Ascending aorta (tissue), 2 donors: ENCODE results near the gene ADGRB2. TPM values are rescaled to one million over a fixed set of nuclear protein-coding genes. Genes with fewer than 3 reads are reported as not detected.

Experiments used
- DNase-seq, 2 donors: peaks; one replicate each; pipeline ENCODE4 v3.0.0-alpha.2; 2019; ENCODE audit warnings: low spot score in 2 of 2
- H3K27ac ChIP-seq, 2 donors: fragments of 200-600 bp; sonication (generic); one replicate each; pipeline ENCODE4 v1.5.1; 2016 to 2017; ENCODE audit warnings: mild to moderate bottlenecking in 1 of 2
- H3K27me3 ChIP-seq: fragments of 200-600 bp; sonication (generic); one replicate; pipeline ENCODE4 v1.5.1; 2017
- H3K36me3 ChIP-seq, 2 donors: fragments of 200-600 bp; sonication (generic); one replicate each; pipeline ENCODE4 v1.5.1; 2016
- H3K4me1 ChIP-seq, 2 donors: fragments of 200-600 bp; sonication (generic); one replicate each; pipeline ENCODE4 v1.5.1; 2016 to 2017; ENCODE audit warnings: mild to moderate bottlenecking in 1 of 2
- H3K4me3 ChIP-seq, 2 donors: fragments of 200-600 bp; sonication (generic); one replicate each; pipeline ENCODE4 v1.5.1; 2016 to 2017; ENCODE audit warnings: mild to moderate bottlenecking in 1 of 2
- H3K9me3 ChIP-seq, 2 donors: fragments of 200-600 bp; sonication (generic); one replicate each; pipeline ENCODE4 v1.5.1; 2016
- CTCF ChIP-seq, 3 experiments: fragments of 200-600 bp in 2 of 3; fragments of 450-650 bp in 1 of 3; sonication (generic) in 2 of 3; IDR thresholded peaks; one replicate each; pipeline ENCODE4 v1.5.1; 2016 to 2019; ENCODE audit warnings: antibody characterized with exemption in 3 of 3, mild to moderate bottlenecking in 1 of 3, moderate library complexity in 1 of 3
- intact Hi-C: fragments of 100-400 bp; cut with DNase I; formaldehyde crosslinking; loops from one replicate; pipeline ENCODE4 v1.15.1; 2023
- total RNA-seq: library from RNA; depleted of rRNA; stranded (reverse); fragments of >200 nt; gene quantifications from one replicate; pipeline ENCODE4 v1.1.0, GENCODE V29; 2016

ADGRB2 gene
- total RNA-seq, 1 donor from 2014 or later, result 1.9 TPM

- no peak for TF ChIP-seq CTCF (IDR thresholded peaks at IDR 0.05)
- intact Hi-C loops, result no loop called here
- Histone ChIP-seq H3K36me3 (no peaks in the 10 kb centered on the region), H3K27ac (no peak overlapping the region), H3K27me3 (no peaks in the 10 kb centered on the region), H3K4me3 (no peak overlapping the region), H3K9me3 (no peaks in the 10 kb centered on the region), H3K4me1 (no peaks in the 10 kb centered on the region)
- peak in 1 of 2 donors; percentile 46 for DNase-seq
Observed at GRCh38 chr1:31805318-31805717, 41.2 kb upstream of the ADGRB2 start.

GRCh38 chr1:31804098-31804497 is 40.0 kb upstream of the ADGRB2 start:
- H3K4me3 ChIP-seq, result no peak overlapping the region
- no peaks in the 10 kb centered on the region for H3K4me1 ChIP-seq
- H3K9me3 ChIP-seq, result no peaks in the 10 kb centered on the region
- intact Hi-C loops, result no loop called here
- TF ChIP-seq CTCF (IDR thresholded peaks at IDR 0.05), result no peak
- no peaks in the 10 kb centered on the region for H3K36me3 ChIP-seq
- DNase-seq, result no peak
- H3K27me3 ChIP-seq, result no peaks in the 10 kb centered on the region
- H3K27ac ChIP-seq, result no peak overlapping the region

- Histone ChIP-seq H3K36me3 (no peaks in the 10 kb centered on the region), H3K4me1 (no peaks in the 10 kb centered on the region), H3K4me3 (no peak overlapping the region), H3K9me3 (no peaks in the 10 kb centered on the region), H3K27ac (no peak overlapping the region), H3K27me3 (no peaks in the 10 kb centered on the region)
- no peak for TF ChIP-seq CTCF (IDR thresholded peaks at IDR 0.05)
- intact Hi-C loops, result no loop called here
- no peak for DNase-seq
Observed at GRCh38 chr1:31803610-31804009, 39.5 kb upstream of the ADGRB2 start.

- Histone ChIP-seq H3K9me3 (no peaks in the 10 kb centered on the region), H3K4me3 (peak overlapping the region; percentile 25 to 39), H3K4me1 (peaks cover 0 to 5% of the 10 kb centered on the region in 2 donors), H3K27ac (peak overlapping the region in 1 of 2 donors; percentile 18), H3K36me3 (no peaks in the 10 kb centered on the region), H3K27me3 (no peaks in the 10 kb centered on the region)
- no peak for TF ChIP-seq CTCF (IDR thresholded peaks at IDR 0.05)
- DNase-seq, result peak in 1 of 2 donors; percentile 34
- intact Hi-C loops, result no loop called here
Observed at GRCh38 chr1:31802190-31803150, 38.3 kb upstream of the ADGRB2 start.

GRCh38 chr1:31801458-31801857 is 37.3 kb upstream of the ADGRB2 start:
- Histone ChIP-seq H3K4me1 (peaks cover 0 to 5% of the 10 kb centered on the region in 2 donors), H3K36me3 (no peaks in the 10 kb centered on the region), H3K9me3 (no peaks in the 10 kb centered on the region), H3K4me3 (no peak overlapping the region), H3K27ac (no peak overlapping the region), H3K27me3 (no peaks in the 10 kb centered on the region)
- DNase-seq, result no peak
- intact Hi-C loops, result no loop called here
- no peak for TF ChIP-seq CTCF (IDR thresholded peaks at IDR 0.05)
